ENCODE measurements around the gene PRKAA1. TPM values are rescaled to one million over a fixed set of nuclear protein-coding genes. Genes with fewer than 3 reads are reported as not detected.

Gene PRKAA1
- polyA plus RNA-seq, 1 donor from 2014 or later: 66.9 TPM

DNA sequence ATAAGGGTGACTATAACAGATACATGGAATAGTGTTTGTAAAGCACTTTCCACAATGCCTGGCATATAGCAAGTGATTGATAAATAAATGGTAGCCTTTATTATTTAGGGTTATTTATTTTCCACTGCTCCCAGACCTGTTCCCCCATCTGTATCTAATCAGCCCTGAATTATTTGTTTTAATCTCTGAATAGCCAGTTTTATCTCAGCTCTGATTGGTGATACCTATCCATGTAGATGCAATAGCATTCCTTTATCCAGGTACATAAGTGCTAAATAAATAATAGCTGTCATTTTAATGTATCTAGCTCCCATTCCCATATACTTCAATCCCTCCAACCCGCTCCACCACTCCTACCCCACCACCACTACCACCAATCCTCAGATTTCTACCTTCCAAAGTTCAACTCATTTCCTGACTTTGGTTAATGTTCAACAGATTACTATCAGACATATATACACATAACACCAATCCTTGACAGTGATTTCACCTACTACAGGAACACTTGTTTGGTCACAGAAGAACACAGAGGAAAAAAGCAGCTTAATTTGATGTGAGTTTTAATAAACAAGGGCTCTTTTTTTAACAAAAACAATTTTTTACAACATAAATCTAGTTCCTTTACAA lies 14.0 kb downstream of the PRKAA1 start:
- H3K9me2 ChIP-seq (ENCODE audit: insufficient read depth, low read length): no peaks in the 10 kb centered on the region
- no peak overlapping the region for H3K4me3 ChIP-seq (ENCODE audit: low read length)
- TF ChIP-seq TAF1 (IDR thresholded peaks at IDR 0.05; ENCODE audit: low read depth) (no peak), EP300 (conservative IDR thresholded peaks at IDR 0.05; ENCODE audit: poor library complexity, severe bottlenecking) (no peak), SMC3 (conservative IDR thresholded peaks at IDR 0.05; ENCODE audit: poor library complexity) (no peak), POLR2AphosphoS5 (IDR thresholded peaks at IDR 0.05) (no peak), EZH2 (IDR thresholded peaks at IDR 0.05; ENCODE audit: borderline replicate concordance, insufficient read depth, low read length, poor library complexity, severe bottlenecking) (no peak), RAD21 (conservative IDR thresholded peaks at IDR 0.05) (no peak), MXI1 (conservative IDR thresholded peaks at IDR 0.05; ENCODE audit: poor library complexity, severe bottlenecking) (no peak)
- TF ChIP-seq, protein P1, sequence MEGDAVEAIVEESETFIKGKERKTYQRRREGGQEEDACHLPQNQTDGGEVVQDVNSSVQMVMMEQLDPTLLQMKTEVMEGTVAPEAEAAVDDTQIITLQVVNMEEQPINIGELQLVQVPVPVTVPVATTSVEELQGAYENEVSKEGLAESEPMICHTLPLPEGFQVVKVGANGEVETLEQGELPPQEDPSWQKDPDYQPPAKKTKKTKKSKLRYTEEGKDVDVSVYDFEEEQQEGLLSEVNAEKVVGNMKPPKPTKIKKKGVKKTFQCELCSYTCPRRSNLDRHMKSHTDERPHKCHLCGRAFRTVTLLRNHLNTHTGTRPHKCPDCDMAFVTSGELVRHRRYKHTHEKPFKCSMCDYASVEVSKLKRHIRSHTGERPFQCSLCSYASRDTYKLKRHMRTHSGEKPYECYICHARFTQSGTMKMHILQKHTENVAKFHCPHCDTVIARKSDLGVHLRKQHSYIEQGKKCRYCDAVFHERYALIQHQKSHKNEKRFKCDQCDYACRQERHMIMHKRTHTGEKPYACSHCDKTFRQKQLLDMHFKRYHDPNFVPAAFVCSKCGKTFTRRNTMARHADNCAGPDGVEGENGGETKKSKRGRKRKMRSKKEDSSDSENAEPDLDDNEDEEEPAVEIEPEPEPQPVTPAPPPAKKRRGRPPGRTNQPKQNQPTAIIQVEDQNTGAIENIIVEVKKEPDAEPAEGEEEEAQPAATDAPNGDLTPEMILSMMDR (IDR thresholded peaks at IDR 0.05; ENCODE audit: poor library complexity, severe bottlenecking): no peak
- TF ChIP-seq, protein P2, sequence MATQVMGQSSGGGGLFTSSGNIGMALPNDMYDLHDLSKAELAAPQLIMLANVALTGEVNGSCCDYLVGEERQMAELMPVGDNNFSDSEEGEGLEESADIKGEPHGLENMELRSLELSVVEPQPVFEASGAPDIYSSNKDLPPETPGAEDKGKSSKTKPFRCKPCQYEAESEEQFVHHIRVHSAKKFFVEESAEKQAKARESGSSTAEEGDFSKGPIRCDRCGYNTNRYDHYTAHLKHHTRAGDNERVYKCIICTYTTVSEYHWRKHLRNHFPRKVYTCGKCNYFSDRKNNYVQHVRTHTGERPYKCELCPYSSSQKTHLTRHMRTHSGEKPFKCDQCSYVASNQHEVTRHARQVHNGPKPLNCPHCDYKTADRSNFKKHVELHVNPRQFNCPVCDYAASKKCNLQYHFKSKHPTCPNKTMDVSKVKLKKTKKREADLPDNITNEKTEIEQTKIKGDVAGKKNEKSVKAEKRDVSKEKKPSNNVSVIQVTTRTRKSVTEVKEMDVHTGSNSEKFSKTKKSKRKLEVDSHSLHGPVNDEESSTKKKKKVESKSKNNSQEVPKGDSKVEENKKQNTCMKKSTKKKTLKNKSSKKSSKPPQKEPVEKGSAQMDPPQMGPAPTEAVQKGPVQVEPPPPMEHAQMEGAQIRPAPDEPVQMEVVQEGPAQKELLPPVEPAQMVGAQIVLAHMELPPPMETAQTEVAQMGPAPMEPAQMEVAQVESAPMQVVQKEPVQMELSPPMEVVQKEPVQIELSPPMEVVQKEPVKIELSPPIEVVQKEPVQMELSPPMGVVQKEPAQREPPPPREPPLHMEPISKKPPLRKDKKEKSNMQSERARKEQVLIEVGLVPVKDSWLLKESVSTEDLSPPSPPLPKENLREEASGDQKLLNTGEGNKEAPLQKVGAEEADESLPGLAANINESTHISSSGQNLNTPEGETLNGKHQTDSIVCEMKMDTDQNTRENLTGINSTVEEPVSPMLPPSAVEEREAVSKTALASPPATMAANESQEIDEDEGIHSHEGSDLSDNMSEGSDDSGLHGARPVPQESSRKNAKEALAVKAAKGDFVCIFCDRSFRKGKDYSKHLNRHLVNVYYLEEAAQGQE (IDR thresholded peaks at IDR 0.05; ENCODE audit: borderline replicate concordance): no peak
- no peak overlapping the region for H3K4me2 ChIP-seq (ENCODE audit: low read length)
- no peaks in the 10 kb centered on the region for H3K36me3 ChIP-seq (ENCODE audit: insufficient read depth, low read length)
- H3F3A ChIP-seq (ENCODE audit: insufficient read depth, low read length, poor library complexity, severe bottlenecking): no peaks in the 10 kb centered on the region
- no peak overlapping the region for H3K9ac ChIP-seq (ENCODE audit: low read length)
- H4K20me1 ChIP-seq (ENCODE audit: insufficient read depth): no peaks in the 10 kb centered on the region
- peaks cover 10% of the 10 kb centered on the region for H3K9me3 ChIP-seq (ENCODE audit: low read length)
- no peak overlapping the region for H2AFZ ChIP-seq (ENCODE audit: low read depth, low read length)
- peaks cover 89% of the 10 kb centered on the region for H3K79me2 ChIP-seq (replicated peaks; ENCODE audit: insufficient read depth, low read length)
- no peaks in the 10 kb centered on the region for H3K27me3 ChIP-seq (ENCODE audit: insufficient read depth, low read depth, low read length)
- no peak overlapping the region for H3K27ac ChIP-seq (ENCODE audit: low read length)

DNA sequence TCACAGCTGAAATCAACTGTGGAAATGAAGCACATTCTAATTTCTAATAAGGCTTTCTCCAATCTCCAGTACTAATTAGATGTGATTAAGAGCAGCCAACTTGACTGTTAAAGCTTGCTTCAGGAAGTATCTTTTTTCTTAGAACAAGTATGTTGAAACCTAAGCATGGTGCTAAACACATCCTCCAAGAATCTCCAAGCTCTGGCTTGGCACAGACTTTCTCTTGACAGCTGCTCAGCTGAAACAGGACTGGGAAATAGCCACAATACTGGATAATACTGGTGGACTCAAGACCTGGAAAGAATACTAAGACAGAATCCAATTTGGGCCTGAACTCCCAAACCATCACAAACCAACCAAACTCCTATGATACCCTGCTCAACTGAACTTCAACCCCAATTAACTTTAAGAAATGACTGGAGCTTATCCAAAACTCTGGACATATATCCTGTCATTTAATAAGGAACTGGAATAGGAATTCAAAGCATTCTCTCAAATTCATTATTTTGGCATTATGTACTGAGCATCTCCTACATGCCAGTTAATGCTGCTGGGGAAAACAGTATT lies 16.2 kb downstream of the PRKAA1 start:
- no peak overlapping the region for H3K27ac ChIP-seq (ENCODE audit: low read length)

More for the DNA sequence above, 16.2 kb downstream of the PRKAA1 start:
- Histone ChIP-seq H3K9me2 (ENCODE audit: insufficient read depth, low read length) (no peaks in the 10 kb centered on the region), H2AFZ (ENCODE audit: low read depth, low read length) (no peak overlapping the region), H3F3A (ENCODE audit: insufficient read depth, low read length, poor library complexity, severe bottlenecking) (no peaks in the 10 kb centered on the region), H3K9me3 (ENCODE audit: low read length) (no peaks in the 10 kb centered on the region), H3K9ac (ENCODE audit: low read length) (no peak overlapping the region), H3K36me3 (ENCODE audit: insufficient read depth, low read length) (no peaks in the 10 kb centered on the region), H3K4me3 (ENCODE audit: low read length) (no peak overlapping the region), H3K4me2 (ENCODE audit: low read length) (no peak overlapping the region), H3K27me3 (ENCODE audit: insufficient read depth, low read depth, low read length) (no peaks in the 10 kb centered on the region), H4K20me1 (ENCODE audit: insufficient read depth) (no peaks in the 10 kb centered on the region), H3K79me2 (replicated peaks; ENCODE audit: insufficient read depth, low read length) (peaks cover 85% of the 10 kb centered on the region)
- TF ChIP-seq, protein P1 (IDR thresholded peaks at IDR 0.05; ENCODE audit: poor library complexity, severe bottlenecking): no peak
- TF ChIP-seq TAF1 (IDR thresholded peaks at IDR 0.05; ENCODE audit: low read depth) (no peak), POLR2AphosphoS5 (IDR thresholded peaks at IDR 0.05) (no peak)
- TF ChIP-seq, protein P2 (IDR thresholded peaks at IDR 0.05; ENCODE audit: borderline replicate concordance): no peak

Data from neural cell (in vitro differentiated cells).